ENCODE data around the gene NINJ2. TPM values are rescaled to one million over a fixed set of nuclear protein-coding genes. Genes with fewer than 3 reads are reported as not detected.
A peak's percentile ranks its signal among the peaks of the same experiment; 100 is the strongest.

The NINJ2 gene
- total RNA-seq, 4 donors from 2014 or later = 2.2 to 14.9 (median 4.5) TPM

GRCh38 chr12:681568-682256 lies 18.5 kb upstream of the NINJ2 start:
- TF ChIP-seq POLR2A (IDR thresholded peaks at IDR 0.05) = no peak
- TF ChIP-seq, protein P1, sequence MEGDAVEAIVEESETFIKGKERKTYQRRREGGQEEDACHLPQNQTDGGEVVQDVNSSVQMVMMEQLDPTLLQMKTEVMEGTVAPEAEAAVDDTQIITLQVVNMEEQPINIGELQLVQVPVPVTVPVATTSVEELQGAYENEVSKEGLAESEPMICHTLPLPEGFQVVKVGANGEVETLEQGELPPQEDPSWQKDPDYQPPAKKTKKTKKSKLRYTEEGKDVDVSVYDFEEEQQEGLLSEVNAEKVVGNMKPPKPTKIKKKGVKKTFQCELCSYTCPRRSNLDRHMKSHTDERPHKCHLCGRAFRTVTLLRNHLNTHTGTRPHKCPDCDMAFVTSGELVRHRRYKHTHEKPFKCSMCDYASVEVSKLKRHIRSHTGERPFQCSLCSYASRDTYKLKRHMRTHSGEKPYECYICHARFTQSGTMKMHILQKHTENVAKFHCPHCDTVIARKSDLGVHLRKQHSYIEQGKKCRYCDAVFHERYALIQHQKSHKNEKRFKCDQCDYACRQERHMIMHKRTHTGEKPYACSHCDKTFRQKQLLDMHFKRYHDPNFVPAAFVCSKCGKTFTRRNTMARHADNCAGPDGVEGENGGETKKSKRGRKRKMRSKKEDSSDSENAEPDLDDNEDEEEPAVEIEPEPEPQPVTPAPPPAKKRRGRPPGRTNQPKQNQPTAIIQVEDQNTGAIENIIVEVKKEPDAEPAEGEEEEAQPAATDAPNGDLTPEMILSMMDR (IDR thresholded peaks at IDR 0.05) = no peak
- Histone ChIP-seq H3K4me3 (no peak overlapping the region), H3K36me3 (no peaks in the 10 kb centered on the region), H3K27ac (no peak overlapping the region), H3K27me3 (no peaks in the 10 kb centered on the region), H3K9me3 (no peaks in the 10 kb centered on the region), H3K4me1 (no peaks in the 10 kb centered on the region)
- WGBS, 2 donors = 86 to 96% methylated on average over 9 to 10 of the region's 10 CpGs
- no peak for DNase-seq
- intact Hi-C loops (cut with DNase I) = no loop called here

DNA sequence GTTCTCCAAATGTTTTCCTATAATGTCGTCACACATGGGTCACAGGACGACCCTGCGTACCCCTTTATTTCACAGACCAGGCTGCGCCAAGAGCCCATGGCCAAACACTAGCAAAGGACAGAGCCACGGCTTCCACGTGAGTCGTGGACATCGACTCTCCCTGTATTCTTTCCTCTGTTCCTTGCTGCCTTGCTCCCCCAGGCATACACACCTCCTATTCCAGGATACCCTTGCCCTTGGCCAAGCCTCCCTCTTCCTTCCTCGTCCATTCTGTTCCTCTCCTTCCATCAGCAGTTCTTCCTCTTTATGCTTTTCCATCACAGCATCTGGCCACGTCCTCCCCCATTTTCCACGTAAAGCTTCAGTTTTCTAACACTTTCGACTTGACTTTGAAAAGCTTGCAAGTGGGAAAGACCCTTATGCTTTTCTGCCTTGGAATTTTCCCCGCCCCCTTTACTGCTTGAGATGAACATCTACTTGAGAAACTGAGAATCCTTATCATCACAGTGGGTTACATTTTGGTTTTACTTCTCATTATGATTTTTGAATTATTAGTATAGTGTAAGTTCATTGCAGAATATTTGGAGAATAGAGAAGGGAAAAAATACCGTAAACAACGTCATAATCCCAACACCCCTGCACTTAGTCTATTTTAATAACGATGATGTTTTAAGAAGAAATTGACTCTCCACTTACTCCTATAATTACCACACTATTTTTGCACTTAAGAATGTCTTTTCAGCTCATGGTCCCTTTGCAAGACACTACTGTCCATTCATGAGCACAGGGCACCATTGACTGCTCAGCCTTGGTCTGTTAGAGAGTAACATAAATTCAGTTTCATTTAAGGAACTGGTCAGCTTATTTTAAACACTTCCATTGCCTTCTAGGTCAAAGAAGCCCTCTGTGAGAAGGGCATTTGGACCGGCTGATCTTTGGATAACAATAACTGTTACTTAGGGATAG lies 15.8 kb upstream of the NINJ2 start:
- H3K27me3 ChIP-seq = no peaks in the 10 kb centered on the region
- H3K9me3 ChIP-seq = no peaks in the 10 kb centered on the region
- H3K4me1 ChIP-seq = no peaks in the 10 kb centered on the region
- DNase-seq = no peak
- WGBS, 2 donors = 84 to 88% methylated on average over 17 of the region's 17 CpGs
- intact Hi-C loops (cut with DNase I) = no loop called here
- no peaks in the 10 kb centered on the region for H3K36me3 ChIP-seq
- H3K27ac ChIP-seq = no peak overlapping the region
- no peak overlapping the region for H3K4me3 ChIP-seq
- TF ChIP-seq, protein P1 (IDR thresholded peaks at IDR 0.05) = no peak
- no peak for TF ChIP-seq POLR2A (IDR thresholded peaks at IDR 0.05)

- Histone ChIP-seq H3K27ac (no peak overlapping the region), H3K4me1 (no peaks in the 10 kb centered on the region), H3K27me3 (no peaks in the 10 kb centered on the region), H3K9me3 (no peaks in the 10 kb centered on the region), H3K36me3 (no peaks in the 10 kb centered on the region), H3K4me3 (no peak overlapping the region)
- no peak for TF ChIP-seq POLR2A (IDR thresholded peaks at IDR 0.05)
- TF ChIP-seq, protein P1 (IDR thresholded peaks at IDR 0.05) = no peak
- intact Hi-C loops (cut with DNase I) = no loop called here
- DNase-seq = no peak
- 95 to 100% methylated on average over 4 of the region's 4 CpGs for WGBS, 2 donors
These were observed 12.3 kb upstream of the NINJ2 start for GRCh38 chr12:675562-675961.

GRCh38 chr12:674272-674781 lies 11.1 kb upstream of the NINJ2 start:
- H3K27ac ChIP-seq = peak overlapping the region in 3 of 4 donors; percentile 21 to 70 (median 62)
- no peak for DNase-seq
- no peaks in the 10 kb centered on the region for H3K9me3 ChIP-seq
- H3K36me3 ChIP-seq = no peaks in the 10 kb centered on the region
- H3K4me1 ChIP-seq = no peaks in the 10 kb centered on the region
- no peaks in the 10 kb centered on the region for H3K27me3 ChIP-seq
- no peak overlapping the region for H3K4me3 ChIP-seq
- 28 to 39% methylated on average over 4 of the region's 4 CpGs for WGBS, 2 donors
- peak in 1 of 4 donors; percentile 46 for TF ChIP-seq POLR2A (IDR thresholded peaks at IDR 0.05)
- TF ChIP-seq, protein P1 (IDR thresholded peaks at IDR 0.05) = no peak
- intact Hi-C loops (cut with DNase I) = no loop called here

GRCh38 chr12:673849-674248 lies 10.6 kb upstream of the NINJ2 start:
- H3K4me1 ChIP-seq = no peaks in the 10 kb centered on the region
- H3K36me3 ChIP-seq = no peaks in the 10 kb centered on the region
- H3K9me3 ChIP-seq = no peaks in the 10 kb centered on the region
- no peaks in the 10 kb centered on the region for H3K27me3 ChIP-seq
- H3K4me3 ChIP-seq = no peak overlapping the region
- intact Hi-C loops (cut with DNase I) = no loop called here
- peak overlapping the region; percentile 21 to 70 (median 43) for H3K27ac ChIP-seq
- TF ChIP-seq, protein P1 (IDR thresholded peaks at IDR 0.05) = no peak
- TF ChIP-seq POLR2A (IDR thresholded peaks at IDR 0.05) = no peak
- 80 to 87% methylated on average over 3 of the region's 3 CpGs for WGBS, 2 donors
- DNase-seq = no peak

Measured in esophagus squamous epithelium (tissue), 5 donors.